Loucy (cell line): ENCODE measurements around the gene KIAA0825.

ENCODE experiments used
- CTCF ChIP-seq: fragments of 200-600 bp; sonication (generic); conservative IDR thresholded peaks from 2 replicates; pipeline ENCODE4 v1.5.1; 2014; ENCODE audit warnings: mild to moderate bottlenecking, antibody characterized with exemption, low read length
- EZH2phosphoT487 ChIP-seq: fragments of 200-600 bp; IDR thresholded peaks from 2 replicates; pipeline ENCODE4 v1.6.1; 2018; ENCODE audit warnings: antibody characterized with exemption, mild to moderate bottlenecking, moderate library complexity, borderline replicate concordance

GRCh38 chr5:94345257-94345656, 273.1 kb downstream of the KIAA0825 start:
- no peak for TF ChIP-seq CTCF
- TF ChIP-seq EZH2phosphoT487: no peak
